Mononuclear cell (primary cell): ENCODE measurements around the gene KLHDC9. TPM values are rescaled to one million over a fixed set of nuclear protein-coding genes. Genes with fewer than 3 reads are reported as not detected.
A peak's percentile ranks its signal among the peaks of the same experiment; 100 is the strongest.
"Not testable (repeated sequence)": the region's sequence is repeated elsewhere in the genome, so short reads cannot be mapped to it uniquely, and the experiment has no call there.

ENCODE experiments used
- H3K27me3 ChIP-seq: 2 replicates; pipeline ENCODE4 v1.6.0; 2011; ENCODE audit warnings: low read length, control low read depth; ENCODE audit not compliant: insufficient read depth
- H3K4me1 ChIP-seq: 2 replicates; pipeline ENCODE4 v1.5.1; 2011; ENCODE audit warnings: mild to moderate bottlenecking, low read length, control low read depth; ENCODE audit not compliant: insufficient read depth
- H3K4me3 ChIP-seq: 2 replicates; pipeline ENCODE4 v1.5.1; 2011; ENCODE audit warnings: mild to moderate bottlenecking, low read length, moderate library complexity
- H3K9me3 ChIP-seq: 2 replicates; pipeline ENCODE4 v1.5.1; 2011; ENCODE audit warnings: low read depth, mild to moderate bottlenecking, control low read depth, low read length
- total RNA-seq: library from RNA; depleted of rRNA; stranded (reverse); fragments of >200 nt; gene quantifications from one replicate; pipeline ENCODE4 v1.2.3, GENCODE V29; 2012

KLHDC9 gene
- total RNA-seq, 1 donor: not detected

DNA sequence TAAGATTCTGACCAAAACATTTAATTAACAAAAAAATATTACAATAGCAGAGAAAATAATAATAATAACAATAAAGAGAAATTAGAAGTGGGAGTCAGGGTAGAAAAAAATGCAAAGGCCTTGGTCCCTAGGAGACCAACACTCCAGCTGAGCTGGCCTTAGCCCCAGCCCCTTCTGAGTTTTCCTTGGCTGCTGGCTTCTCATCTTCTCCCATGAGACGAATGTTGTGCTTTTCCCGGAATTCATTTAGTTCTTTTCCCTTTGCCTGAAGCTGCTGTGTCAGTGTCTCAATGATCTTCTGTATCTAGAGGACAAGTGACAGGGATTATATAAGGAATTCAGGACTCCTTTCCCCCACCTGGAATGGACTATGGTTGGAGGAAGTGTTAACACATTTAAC, 2.4 kb downstream of the KLHDC9 start:
- Histone ChIP-seq H3K4me1 (peaks cover 34% of the 10 kb centered on the region), H3K27me3 (no peaks in the 10 kb centered on the region), H3K4me3 (no peak overlapping the region), H3K9me3 (no peaks in the 10 kb centered on the region)

DNA sequence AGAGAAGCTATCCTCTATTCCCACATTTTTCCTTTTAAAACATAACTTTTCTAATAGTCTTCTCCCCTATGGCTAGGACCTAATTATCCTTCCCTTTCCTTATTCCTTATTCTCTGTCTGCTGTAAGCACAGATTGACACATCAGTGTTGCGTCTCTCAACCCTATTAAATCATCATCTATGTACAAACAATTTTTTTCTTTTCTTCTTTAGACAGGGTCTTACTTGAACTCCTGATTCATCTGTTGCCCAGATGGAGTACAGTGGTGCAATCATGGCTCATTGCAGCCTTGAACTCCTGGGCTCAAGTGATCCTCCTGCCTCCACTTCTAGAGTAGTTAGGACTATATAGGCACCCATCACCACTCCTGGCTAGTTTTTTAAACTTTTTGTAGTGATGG, 8.3 kb downstream of the KLHDC9 start:
- H3K4me3 ChIP-seq: no peak overlapping the region
- H3K4me1 ChIP-seq: peaks cover 6% of the 10 kb centered on the region
- no peaks in the 10 kb centered on the region for H3K27me3 ChIP-seq
- no peaks in the 10 kb centered on the region for H3K9me3 ChIP-seq

DNA sequence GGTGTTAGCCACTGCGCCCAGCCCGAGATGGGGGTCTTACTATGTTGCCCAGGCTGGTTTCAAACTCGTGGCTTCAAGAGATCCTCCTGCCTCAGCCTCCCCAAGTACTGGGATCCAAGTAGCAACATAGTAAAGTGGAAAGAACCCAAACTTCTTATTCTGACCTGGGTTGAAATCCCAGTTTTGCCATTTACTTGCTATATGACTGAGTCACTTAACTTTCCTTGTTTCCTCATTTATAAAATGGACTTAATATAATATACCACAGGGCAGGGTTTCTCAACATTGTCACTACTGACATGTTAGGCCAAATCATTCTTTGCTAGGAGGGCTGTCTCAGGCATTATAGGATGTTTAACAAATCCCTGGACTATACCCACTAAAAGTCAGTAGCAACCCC, 13.0 kb downstream of the KLHDC9 start:
- Histone ChIP-seq H3K9me3 (no peaks in the 10 kb centered on the region), H3K4me3 (no peak overlapping the region), H3K4me1 (peaks cover 39% of the 10 kb centered on the region), H3K27me3 (no peaks in the 10 kb centered on the region)

DNA sequence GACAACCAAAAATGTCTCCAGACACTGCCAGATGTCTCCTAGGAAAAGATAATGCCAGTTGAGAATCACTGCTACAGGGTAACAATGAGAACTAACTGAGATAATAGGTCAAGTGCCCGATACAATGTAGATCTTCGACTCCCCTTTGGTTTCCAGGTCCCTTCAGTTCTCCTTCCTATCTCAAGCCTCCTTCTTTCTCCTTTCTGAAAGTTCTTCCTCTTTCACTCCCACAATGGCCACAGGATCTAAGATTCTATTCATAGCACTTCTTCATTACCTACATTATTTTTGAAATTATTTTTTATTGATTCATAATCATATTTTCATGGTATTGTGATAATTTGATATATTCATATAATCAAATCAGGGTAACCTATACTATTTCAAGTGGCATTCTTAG, 13.4 kb downstream of the KLHDC9 start:
- H3K4me3 ChIP-seq: no peak overlapping the region
- no peaks in the 10 kb centered on the region for H3K9me3 ChIP-seq
- no peaks in the 10 kb centered on the region for H3K27me3 ChIP-seq
- H3K4me1 ChIP-seq: peaks cover 43% of the 10 kb centered on the region

DNA sequence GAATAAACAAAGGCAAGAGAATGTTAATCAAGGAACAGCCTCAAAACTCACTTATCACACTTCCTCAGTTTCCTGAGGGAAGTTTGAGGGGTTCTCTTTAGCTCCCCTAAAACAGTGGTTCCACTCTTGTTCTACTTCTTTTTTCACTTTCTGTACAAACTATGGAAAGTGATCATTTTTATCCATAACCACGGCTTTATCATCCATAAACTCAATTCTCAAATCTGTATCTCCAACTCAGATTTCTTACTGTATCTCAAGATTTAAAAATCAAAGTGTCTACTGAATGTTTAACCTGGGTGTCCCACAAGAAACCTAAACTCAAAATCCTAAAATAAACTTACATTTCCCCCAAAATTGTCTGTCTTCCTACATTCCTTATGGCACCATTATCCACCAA, 15.8 kb downstream of the KLHDC9 start:
- no peaks in the 10 kb centered on the region for H3K27me3 ChIP-seq
- H3K9me3 ChIP-seq: no peaks in the 10 kb centered on the region
- peaks cover 60% of the 10 kb centered on the region for H3K4me1 ChIP-seq
- H3K4me3 ChIP-seq: no peak overlapping the region

DNA sequence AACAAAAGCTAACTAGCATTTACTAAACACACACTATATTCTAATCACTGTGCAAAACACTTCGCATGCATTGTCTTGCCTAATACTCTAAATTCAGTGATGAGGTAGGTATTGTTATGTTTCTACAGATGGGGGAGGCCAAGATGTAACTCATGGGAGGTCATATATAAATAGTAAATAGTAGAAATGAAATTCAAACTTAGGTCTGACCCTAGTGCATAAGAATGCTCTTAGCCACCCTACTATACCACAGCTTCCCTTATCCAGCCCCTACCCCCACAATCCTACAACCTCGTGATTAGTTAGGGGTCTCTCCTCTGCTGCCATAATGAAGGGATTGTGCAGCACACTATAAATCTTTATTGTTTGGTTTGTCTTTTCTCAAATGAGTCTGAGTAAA, 16.4 kb downstream of the KLHDC9 start:
- Histone ChIP-seq H3K4me1 (peaks cover 67% of the 10 kb centered on the region), H3K9me3 (no peaks in the 10 kb centered on the region), H3K4me3 (no peak overlapping the region), H3K27me3 (no peaks in the 10 kb centered on the region)

DNA sequence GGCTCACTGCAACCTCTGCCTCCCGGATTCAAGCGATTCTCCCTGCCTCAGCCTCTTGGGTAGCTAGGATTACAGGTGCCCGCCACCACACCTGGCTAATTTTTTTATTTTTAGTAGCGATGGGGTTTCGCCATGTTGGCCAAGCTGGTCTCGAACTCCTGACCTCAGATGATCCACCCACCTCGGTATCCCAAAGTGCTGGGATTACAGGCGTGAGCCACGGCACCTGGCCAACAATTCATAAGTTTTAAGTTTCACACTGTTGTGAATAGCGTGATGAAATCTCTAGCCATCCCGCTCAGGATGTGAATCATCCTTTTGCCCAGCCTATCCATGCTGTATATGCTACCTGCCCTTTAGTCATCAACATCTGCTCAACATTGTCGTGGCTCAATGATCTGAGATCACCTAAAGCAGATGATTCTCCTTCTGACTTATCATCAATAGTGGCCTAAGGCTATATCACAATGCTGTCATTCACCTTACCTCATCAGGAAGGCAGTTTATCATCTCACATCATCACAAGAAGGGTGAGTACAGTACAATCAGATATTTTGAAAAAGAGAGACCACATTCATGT, 17.1 kb downstream of the KLHDC9 start:
- Histone ChIP-seq H3K4me3 (no peak overlapping the region), H3K9me3 (no peaks in the 10 kb centered on the region), H3K4me1 (peaks cover 73% of the 10 kb centered on the region), H3K27me3 (no peaks in the 10 kb centered on the region)

DNA sequence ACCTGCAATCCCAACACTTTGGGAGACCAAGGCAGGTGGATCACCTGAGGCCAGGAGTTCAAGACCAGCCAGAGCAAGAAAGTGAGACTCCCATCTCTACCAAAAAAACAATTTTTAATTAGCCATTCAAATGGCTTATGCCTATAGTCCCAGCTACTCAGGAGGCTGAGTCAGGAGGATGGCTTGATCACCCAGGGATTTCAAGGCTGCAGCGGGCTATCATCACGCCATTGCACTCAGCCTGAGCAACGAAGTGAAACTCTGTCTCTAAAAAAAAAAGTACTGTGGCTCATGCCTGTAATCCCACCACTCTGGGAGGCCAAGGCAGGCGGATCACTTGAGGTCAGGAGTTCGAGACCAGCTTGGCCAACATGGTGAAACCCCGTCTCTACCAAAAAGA, 17.8 kb downstream of the KLHDC9 start:
- peaks cover 79% of the 10 kb centered on the region for H3K4me1 ChIP-seq
- H3K4me3 ChIP-seq, H3K9me3 ChIP-seq, H3K27me3 ChIP-seq: not testable (repeated sequence)

DNA sequence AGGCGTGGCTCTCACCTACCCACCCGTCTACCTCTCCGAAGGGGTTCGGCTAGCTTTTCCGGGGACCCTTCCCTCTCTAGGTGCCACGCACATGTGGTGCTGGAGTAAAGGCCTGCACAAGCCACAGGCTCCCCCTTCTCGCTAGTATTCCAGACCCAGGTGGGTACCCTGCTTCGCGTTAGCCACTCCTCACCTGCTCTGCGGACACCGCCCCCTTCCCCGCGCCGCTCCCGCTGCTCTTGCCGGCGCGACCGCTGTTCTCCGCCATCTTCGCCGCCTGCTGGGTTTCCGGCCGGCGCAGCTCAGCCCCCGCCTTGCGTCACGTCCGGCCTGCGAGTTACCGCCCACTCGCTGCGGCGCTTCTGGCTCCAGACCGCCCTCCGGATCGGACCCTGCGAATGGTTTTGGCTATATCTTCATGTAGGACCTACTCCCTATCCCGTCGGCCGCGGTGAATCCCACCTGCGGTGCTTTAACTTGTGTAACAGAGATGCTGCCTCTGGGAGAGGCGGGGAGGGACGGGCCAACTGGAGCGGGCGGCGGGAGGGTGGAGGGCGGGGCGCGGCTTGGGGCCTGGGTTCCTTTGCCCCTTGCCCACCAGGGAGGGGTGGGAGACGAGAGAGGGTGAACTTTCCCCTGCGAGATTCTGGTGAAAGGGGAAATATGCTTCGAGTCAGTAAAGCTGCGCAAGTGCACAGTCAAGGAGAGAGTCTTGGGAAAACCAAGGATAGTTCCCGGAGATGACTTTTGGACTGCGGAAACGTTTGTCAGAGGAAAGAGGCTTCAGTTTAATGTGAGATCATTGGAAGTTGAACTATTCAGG, 19.8 kb downstream of the KLHDC9 start, which contains the start of the genes NIT1 and PFDN2:
Gene NIT1 (plus strand): TSS at position 347 of the 823 bp plus-strand sequence. CDS start 72 bp downstream, at position 419.
Gene PFDN2 (minus strand): TSS at position 279 of the 823 bp plus-strand sequence. CDS start 11 bp downstream, at position 268.
- Histone ChIP-seq H3K4me3 (peak within 1 kb of the TSS; percentile 88), H3K4me1 (peaks cover 86% of the 10 kb centered on the region)

DNA sequence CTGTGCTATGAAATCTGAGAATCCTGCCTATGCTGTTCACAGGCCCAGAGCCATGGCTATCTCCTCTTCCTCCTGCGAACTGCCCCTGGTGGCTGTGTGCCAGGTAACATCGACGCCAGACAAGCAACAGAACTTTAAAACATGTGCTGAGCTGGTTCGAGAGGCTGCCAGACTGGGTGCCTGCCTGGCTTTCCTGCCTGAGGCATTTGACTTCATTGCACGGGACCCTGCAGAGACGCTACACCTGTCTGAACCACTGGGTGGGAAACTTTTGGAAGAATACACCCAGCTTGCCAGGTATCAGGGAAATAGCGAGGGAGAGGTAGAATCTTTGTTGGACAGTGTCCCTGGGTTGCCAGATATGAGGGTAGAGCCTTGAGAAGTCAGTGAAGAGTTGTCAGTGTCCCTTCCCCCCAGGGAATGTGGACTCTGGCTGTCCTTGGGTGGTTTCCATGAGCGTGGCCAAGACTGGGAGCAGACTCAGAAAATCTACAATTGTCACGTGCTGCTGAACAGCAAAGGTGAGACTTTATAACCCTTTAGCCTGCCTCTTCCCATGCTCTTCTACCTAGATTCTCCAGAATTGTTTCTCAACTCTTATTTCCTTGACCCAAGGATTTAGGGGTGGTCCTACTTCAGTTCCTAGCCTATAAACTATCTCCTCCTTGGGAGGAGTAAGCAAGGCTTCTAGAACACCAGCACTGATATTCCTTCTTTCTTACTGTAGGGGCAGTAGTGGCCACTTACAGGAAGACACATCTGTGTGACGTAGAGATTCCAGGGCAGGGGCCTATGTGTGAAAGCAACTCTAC, 21.1 kb downstream of the KLHDC9 start:
- H3K27me3 ChIP-seq: no peaks in the 10 kb centered on the region
- no peaks in the 10 kb centered on the region for H3K9me3 ChIP-seq
- peaks cover 75% of the 10 kb centered on the region for H3K4me1 ChIP-seq
- H3K4me3 ChIP-seq: no peak overlapping the region

More for the DNA sequence above, 19.8 kb downstream of the KLHDC9 start, which contains the start of the genes NIT1 and PFDN2:
- no peaks in the 10 kb centered on the region for H3K27me3 ChIP-seq
- H3K9me3 ChIP-seq: no peaks in the 10 kb centered on the region

DNA sequence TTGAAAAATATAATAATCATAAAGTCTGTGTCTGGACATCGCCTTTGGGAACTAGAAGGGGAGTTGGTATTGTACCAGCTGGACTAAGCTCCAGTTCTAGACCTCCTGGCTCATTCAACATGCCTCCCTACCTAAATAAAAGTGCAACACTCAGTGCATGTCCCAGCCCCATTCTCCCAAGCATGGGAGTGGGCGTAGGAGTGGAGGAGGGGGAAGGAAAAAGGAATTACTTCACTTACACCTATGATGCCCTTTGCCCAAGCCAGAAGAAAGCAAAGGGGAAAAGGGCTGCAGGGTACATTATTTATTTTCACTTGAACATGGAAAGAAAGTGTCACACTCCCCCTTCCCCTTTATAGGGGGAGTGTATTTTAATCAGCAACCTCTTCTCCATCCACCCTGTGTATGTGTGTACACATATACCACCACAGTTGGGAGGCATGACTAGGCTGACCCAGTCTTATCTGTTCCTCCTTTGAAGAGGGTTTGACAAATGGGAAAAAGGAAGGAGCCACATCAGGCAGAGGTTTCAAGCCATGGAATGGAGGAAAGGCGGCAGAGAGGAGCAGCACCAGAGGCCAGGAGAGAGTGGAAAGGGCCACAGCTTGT, 23.0 kb downstream of the KLHDC9 start:
- Histone ChIP-seq H3K4me3 (no peak overlapping the region), H3K9me3 (no peaks in the 10 kb centered on the region), H3K4me1 (peaks cover 62% of the 10 kb centered on the region), H3K27me3 (no peaks in the 10 kb centered on the region)

DNA sequence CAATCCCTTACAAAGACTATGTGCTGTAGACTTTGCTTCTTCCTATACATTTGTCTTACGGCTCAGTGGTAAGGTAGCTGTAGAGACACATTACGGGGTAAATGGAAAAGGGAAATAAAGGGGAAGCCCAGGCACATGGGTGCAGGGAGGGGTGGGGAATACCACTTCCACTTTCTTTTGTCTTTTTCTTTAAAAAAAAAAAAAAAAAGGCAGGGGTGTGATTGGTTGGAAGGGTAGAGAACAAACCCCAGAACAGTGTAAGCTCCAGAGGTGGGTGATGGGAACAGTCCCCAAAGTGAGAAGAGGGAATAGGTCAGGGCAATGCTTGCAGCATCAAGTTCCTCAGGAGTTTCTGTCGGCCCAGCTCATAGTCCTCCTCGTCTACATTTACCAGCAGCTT, 23.7 kb downstream of the KLHDC9 start:
- no peaks in the 10 kb centered on the region for H3K9me3 ChIP-seq
- no peaks in the 10 kb centered on the region for H3K27me3 ChIP-seq
- H3K4me3 ChIP-seq: no peak overlapping the region
- H3K4me1 ChIP-seq: peaks cover 58% of the 10 kb centered on the region

DNA sequence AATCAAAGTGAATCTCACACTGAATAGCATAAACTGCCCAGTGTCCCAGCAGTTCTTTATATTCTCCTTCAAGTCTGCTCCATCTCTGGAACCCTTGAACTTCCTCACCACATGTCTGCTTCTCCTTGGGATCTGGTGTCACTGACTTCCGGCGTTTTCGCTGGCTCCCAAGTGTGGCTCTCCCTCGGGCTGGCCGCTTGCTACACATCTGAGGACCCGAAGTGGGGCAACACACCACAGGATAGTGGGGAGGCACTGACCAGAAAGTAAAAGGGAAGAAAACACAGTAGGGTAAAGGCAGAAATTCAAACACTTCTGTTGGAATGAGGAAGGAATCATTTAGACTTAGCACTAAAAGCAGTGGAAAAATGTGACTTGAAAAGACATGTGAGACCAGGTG, 24.8 kb downstream of the KLHDC9 start:
- no peaks in the 10 kb centered on the region for H3K27me3 ChIP-seq
- H3K4me1 ChIP-seq: peaks cover 62% of the 10 kb centered on the region
- H3K4me3 ChIP-seq: no peak overlapping the region
- no peaks in the 10 kb centered on the region for H3K9me3 ChIP-seq

DNA sequence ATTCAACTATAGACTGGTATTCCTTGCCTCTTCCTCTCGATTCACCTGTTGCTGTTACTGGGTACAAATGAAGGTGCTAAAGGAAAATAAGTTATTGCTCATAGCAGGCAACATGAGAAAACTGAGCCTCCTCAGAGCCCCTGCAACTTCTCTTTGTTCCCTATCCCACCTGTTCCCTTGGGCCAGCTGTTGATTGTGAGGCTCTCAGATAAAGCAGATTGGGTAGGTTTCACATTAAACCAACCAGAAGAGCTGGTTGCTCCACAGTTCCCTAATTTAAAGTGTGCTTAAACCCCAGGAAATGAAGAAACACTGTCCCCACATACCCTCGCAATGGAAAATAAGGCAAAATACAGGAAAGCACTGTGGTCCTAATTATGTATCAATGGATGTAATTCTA, 29.5 kb downstream of the KLHDC9 start:
- peaks cover 56% of the 10 kb centered on the region for H3K4me1 ChIP-seq
- no peaks in the 10 kb centered on the region for H3K9me3 ChIP-seq
- H3K27me3 ChIP-seq: no peaks in the 10 kb centered on the region

More for the DNA sequence above, 29.5 kb downstream of the KLHDC9 start:
- H3K4me3 ChIP-seq: no peak overlapping the region
